GM12864 (cell line): ENCODE results near the gene SCN1A.
"Not testable (repeated sequence)": the region's sequence is repeated elsewhere in the genome, so short reads cannot be mapped to it uniquely, and the experiment has no call there.

Experiments used
- DNase-seq: peaks from one replicate; pipeline ENCODE4 v3.0.0-alpha.2; 2011; ENCODE audit warnings: low read depth
- H3K4me3 ChIP-seq: 2 replicates; pipeline ENCODE4 v1.5.1; 2011; ENCODE audit warnings: mild to moderate bottlenecking, low read depth, low read length, control low read depth
- CTCF ChIP-seq: IDR thresholded peaks from 2 replicates; pipeline ENCODE4 v1.5.1; 2011; ENCODE audit warnings: low read depth, mild to moderate bottlenecking, moderate library complexity, low read length, control low read depth, inconsistent platforms; ENCODE audit errors: missing control alignments

Gene SCN1A

GRCh38 chr2:166011660-166012059 is 116.2 kb downstream of the SCN1A start:
- no peak overlapping the region for H3K4me3 ChIP-seq
- no peak for TF ChIP-seq CTCF
- DNase-seq: no peak

DNA sequence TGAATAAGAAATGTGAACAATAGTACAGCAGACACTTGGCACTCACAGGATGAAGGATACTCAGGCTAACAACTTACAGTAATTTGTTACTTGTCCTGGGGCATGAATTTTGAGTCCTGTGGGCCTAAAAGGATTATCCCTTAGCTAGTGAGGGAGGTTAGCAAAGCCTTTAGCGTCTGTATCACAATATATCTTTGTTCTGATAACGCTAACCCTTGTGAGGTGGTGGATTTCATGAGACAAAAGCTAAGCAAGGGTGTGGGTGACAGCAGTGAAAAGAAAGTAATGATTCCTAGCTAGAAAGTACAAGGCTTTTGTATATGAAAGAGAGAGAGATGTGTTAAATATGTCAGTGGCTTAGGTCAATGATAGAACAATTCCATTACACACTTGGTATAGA is 127.4 kb downstream of the SCN1A start:
- no peak for TF ChIP-seq CTCF
- DNase-seq: no peak
- no peak overlapping the region for H3K4me3 ChIP-seq

DNA sequence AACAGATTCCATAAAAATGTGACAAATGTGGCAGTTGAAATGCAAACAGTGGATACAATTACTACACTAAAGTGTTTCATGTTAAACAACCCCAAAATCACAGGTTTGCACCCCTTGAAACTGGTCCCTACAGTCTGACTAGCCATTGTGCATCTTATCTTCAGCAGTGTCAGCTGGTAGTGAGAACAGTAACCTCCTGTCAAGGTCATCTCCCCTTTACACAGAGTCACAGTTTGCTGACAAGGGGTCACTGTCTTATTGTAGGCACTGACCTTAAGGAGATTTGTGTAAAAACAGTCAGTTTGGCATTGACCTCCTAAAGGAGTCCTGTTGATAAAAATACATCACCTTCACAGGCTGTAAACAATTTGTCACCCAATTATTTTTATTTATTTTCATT is 137.0 kb downstream of the SCN1A start:
- no peak for TF ChIP-seq CTCF
- no peak overlapping the region for H3K4me3 ChIP-seq
- DNase-seq: no peak

GRCh38 chr2:165989851-165990250 is 138.0 kb downstream of the SCN1A start:
- TF ChIP-seq CTCF: no peak
- H3K4me3 ChIP-seq: no peak overlapping the region
- DNase-seq: no peak

DNA sequence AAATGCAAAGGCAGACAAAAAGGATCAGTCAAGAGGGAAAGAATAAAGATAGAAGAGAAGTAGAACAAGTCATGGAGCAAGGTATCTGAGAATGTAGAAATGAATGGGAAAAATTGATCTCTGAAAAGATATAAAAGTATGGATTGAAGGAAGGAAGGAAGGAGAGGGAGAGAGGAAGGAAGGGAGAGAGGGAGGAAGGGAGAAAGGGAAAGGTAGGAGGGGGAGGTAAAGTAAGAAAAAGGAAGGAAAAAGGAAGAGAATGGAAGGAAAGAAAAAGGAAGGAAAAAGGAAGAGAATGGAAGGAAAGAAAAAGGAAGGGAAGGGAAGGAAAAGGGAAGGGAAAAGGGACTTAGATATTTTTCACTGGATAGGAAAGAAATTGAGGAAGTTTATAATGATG is 142.7 kb downstream of the SCN1A start:
- DNase-seq: no peak
- TF ChIP-seq CTCF: no peak
- no peak overlapping the region for H3K4me3 ChIP-seq

DNA sequence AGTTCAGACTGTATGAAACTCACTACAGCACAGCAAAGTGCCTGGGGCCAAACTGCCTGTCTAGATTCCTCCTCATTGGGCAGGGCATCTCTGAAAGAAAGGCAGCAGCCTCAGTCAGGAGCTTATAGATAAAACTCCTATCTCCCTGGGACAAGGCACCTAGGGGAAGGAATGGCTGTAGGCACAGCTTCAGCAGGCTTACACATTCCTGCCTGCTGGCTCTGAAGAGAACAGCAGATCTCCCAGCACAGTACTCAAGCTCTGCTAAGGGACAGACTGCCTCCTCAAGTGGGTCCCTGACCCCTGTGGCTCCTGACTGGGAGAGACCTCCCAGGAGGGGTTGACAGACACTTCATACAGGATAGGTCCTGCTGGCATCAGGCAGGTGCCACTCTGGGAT is 155.7 kb downstream of the SCN1A start:
- DNase-seq, H3K4me3 ChIP-seq: not testable (repeated sequence)

- DNase-seq: no peak
- H3K4me3 ChIP-seq: no peak overlapping the region
- TF ChIP-seq CTCF: no peak
Measured at GRCh38 chr2:165970663-165971062, 157.2 kb downstream of the SCN1A start.

GRCh38 chr2:165969227-165969626 is 158.6 kb downstream of the SCN1A start:
- no peak for TF ChIP-seq CTCF
- no peak for DNase-seq
- no peak overlapping the region for H3K4me3 ChIP-seq
